SH-SY5Y (cell line): Measurements from ENCODE around the gene KLF7.

Source experiments
- GATA2 ChIP-seq: IDR thresholded peaks from 2 replicates; pipeline ENCODE4 v1.6.1; 2011; ENCODE audit warnings: mild to moderate bottlenecking, low read depth, low read length
- GATA3 ChIP-seq: IDR thresholded peaks from 2 replicates; pipeline ENCODE4 v1.6.1; 2011; ENCODE audit warnings: low read depth, mild to moderate bottlenecking, low read length, moderate library complexity

GRCh38 chr2:207123335-207123744, 42.4 kb downstream of the KLF7 start:
- TF ChIP-seq GATA3 (no peak), GATA2 (no peak)
